ENCODE measurements around the gene SLC39A11.
"Not testable (repeated sequence)": the region's sequence is repeated elsewhere in the genome, so short reads cannot be mapped to it uniquely, and the experiment has no call there.

Gene SLC39A11

DNA sequence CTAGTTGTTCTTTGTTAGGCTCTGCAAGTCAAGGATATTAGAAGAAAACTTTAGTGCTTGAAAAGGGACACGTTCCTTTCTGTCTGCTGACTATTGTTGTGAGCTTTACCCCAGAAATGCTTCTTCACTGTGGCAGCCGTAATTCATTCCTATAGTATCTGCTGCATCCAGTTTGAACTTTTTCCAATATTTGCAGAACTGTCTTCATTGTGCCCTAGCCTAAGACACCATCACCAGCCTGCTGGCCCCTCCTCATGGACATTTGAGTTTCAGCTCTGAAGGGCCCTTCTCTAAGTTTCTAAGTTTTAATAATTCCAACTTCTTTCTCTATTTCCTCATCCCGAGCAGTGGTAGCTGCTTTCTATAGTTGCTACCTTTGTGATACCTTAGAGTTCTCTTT is 91.7 kb downstream of the SLC39A11 start:
- Mint-ChIP-seq H3K27me3 (no peaks in the 10 kb centered on the region), H3K4me3 (no peak overlapping the region), H3K4me1 (ENCODE audit: low read depth) (no peaks in the 10 kb centered on the region)

DNA sequence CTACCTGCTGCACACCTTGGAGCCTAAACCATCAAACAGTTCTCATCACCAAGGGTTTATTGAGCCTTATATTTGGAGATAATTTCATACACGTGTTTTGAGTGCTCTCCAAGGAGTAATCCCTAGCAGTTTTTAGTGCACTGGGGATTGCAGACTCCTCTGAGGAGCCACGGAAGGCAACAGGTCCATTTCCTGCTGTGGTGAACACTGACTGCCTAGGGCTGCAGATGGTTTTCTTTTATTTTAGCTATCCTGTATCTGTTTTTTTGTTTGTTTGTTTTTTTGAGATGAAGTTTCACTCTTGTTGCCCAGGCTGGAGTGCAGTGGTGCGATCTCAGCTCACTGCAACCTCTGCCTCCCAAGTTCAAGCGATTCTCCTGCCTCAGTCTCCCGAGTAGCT is 93.0 kb downstream of the SLC39A11 start:
- H3K36me3 Mint-ChIP-seq, result peaks cover 24% of the 10 kb centered on the region
- H3K27ac Mint-ChIP-seq; H3K4me1 Mint-ChIP-seq (ENCODE audit: low read depth); H3K27me3 Mint-ChIP-seq; H3K9me3 Mint-ChIP-seq (ENCODE audit: low read depth); H3K4me3 Mint-ChIP-seq: not testable (repeated sequence)

More for the DNA sequence above, 91.7 kb downstream of the SLC39A11 start:
- H3K9me3 Mint-ChIP-seq (ENCODE audit: low read depth), result no peaks in the 10 kb centered on the region
- peaks cover 17% of the 10 kb centered on the region for H3K36me3 Mint-ChIP-seq
- H3K27ac Mint-ChIP-seq, result no peak overlapping the region

DNA sequence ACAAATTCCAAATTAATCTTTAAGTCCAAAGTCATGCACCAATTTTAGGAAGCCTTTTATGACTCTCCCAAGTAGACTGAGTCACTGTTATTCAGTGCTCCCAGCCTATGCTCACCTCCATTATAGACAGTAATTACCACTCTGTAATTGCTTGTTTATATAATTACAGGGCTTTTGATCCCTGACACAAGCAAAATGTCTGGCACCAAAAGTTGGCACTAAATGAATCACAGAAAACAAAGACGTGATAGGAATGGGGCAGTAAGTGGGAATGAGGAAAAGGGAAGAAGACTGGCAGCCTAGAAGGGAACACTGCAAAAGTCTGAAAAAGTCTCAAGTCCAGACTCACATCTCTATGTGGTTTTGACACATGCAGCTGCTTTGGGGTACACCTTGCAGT is 94.1 kb downstream of the SLC39A11 start:
- Mint-ChIP-seq H3K36me3 (peaks cover 22% of the 10 kb centered on the region), H3K4me3 (no peak overlapping the region), H3K4me1 (ENCODE audit: low read depth) (peaks cover 6% of the 10 kb centered on the region), H3K27ac (no peak overlapping the region), H3K27me3 (no peaks in the 10 kb centered on the region), H3K9me3 (ENCODE audit: low read depth) (no peaks in the 10 kb centered on the region)

DNA sequence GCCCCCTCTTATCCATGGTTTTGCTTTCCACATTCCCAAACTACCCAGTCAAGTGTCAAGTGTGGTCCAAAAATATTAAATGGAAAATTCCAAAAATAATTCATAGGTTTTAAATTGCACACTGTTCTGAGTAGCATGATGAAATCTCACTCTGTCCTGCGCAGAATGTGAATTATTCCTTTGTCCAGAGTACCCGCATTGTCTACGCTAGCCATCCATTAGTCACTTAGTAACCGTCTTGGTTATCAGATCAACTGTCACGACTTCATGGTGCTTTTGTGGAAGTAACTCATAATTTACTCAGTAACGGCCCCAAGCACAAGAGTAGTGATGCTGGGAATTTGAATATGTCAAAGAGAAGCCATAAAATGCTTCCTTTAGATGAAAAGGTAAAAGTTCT is 94.9 kb downstream of the SLC39A11 start:
- Mint-ChIP-seq H3K36me3 (peaks cover 20% of the 10 kb centered on the region), H3K9me3 (ENCODE audit: low read depth) (no peaks in the 10 kb centered on the region), H3K4me1 (ENCODE audit: low read depth) (peaks cover 14% of the 10 kb centered on the region), H3K4me3 (no peak overlapping the region), H3K27ac (no peak overlapping the region), H3K27me3 (no peaks in the 10 kb centered on the region)

DNA sequence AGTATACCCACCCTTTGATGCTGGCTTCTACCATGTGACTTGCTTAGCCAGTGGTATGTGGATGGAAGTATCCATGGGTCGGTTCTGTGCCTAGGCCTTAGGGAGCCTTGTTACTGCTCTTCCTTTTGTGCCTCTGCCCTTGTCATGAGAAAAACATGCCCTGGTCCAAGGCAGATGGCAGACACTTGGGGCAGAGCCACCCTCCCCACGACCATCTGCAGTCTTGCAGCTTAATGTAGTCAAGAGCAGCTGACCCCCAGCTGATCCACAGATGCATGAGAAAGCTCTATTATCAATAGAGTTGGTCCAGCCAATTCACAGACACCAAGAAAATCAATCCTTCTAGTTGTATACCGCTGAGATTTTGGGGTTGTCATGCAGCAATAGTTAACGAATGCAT is 95.7 kb downstream of the SLC39A11 start:
- Mint-ChIP-seq H3K36me3 (peaks cover 20% of the 10 kb centered on the region), H3K27me3 (no peaks in the 10 kb centered on the region), H3K27ac (no peak overlapping the region), H3K4me1 (ENCODE audit: low read depth) (peaks cover 17% of the 10 kb centered on the region), H3K9me3 (ENCODE audit: low read depth) (no peaks in the 10 kb centered on the region), H3K4me3 (no peak overlapping the region)

DNA sequence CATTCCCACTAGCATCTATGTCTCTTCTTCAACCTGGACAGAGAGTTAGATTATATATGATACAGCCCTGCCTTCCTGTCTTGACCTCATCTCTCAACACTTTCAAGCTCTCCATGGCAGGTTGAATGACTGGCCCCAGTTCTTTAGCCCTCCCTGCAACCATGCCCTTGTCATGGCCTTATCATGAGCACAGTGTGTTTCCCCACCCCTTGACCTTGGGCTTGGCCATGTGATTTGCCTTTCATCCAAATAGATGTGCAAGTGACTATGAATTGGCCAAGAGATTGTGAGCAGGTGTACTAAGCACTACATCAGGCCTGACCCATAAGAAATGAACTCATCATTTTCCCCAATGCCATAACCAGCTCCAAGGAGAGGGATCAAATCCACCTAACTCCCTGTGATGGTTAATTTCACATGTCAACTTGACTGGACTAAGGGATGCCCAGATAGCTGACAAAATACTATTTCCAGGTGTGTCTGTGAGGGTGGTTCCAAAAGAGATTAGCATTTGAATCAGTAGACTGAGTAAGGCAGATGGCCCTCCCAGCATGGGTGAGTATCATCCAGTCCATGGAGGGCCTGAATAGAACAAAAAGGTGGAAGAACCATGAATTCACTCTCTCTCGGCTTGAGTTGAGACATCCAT is 97.4 kb downstream of the SLC39A11 start:
- Mint-ChIP-seq H3K9me3 (ENCODE audit: low read depth) (no peaks in the 10 kb centered on the region), H3K4me3 (no peak overlapping the region), H3K27ac (no peak overlapping the region), H3K27me3 (no peaks in the 10 kb centered on the region), H3K4me1 (ENCODE audit: low read depth) (peaks cover 17% of the 10 kb centered on the region), H3K36me3 (peaks cover 20% of the 10 kb centered on the region)

DNA sequence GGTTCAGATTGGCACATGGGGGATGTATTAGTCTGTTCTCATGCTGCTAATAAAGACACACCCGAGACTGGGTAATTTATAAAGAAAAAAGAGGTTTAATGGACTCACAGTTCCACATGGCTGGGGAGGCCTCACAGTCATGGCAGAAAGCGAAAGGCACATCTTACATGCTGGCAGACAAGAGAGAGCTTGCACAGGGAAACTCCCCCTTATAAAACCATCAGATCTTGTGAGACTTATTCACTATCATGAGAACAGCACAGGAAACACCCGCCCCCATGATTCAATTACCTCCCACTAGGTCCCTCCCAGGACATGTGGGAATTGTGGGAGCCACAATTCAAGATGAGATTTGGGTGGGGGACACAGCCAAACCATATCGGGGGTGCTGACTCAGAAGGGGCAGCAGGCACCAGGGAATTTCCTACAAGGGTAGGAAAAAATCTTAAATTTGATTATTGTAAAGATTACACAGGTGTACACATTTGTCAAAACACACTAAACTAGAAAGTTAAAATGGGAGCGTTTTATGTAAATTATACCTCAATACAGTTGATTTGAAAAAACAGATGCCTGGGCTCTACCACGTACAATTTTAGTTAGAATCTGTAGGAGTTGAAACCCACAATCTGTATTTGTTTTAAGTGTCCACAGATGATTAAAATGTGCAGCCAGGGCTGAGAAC is 99.6 kb downstream of the SLC39A11 start:
- H3K27me3 Mint-ChIP-seq; H3K4me3 Mint-ChIP-seq; H3K9me3 Mint-ChIP-seq (ENCODE audit: low read depth): not testable (repeated sequence)
- H3K36me3 Mint-ChIP-seq, result peaks cover 20% of the 10 kb centered on the region
- H3K27ac Mint-ChIP-seq, result peak overlapping the region; percentile 74
- peaks cover 17% of the 10 kb centered on the region for H3K4me1 Mint-ChIP-seq (ENCODE audit: low read depth)

DNA sequence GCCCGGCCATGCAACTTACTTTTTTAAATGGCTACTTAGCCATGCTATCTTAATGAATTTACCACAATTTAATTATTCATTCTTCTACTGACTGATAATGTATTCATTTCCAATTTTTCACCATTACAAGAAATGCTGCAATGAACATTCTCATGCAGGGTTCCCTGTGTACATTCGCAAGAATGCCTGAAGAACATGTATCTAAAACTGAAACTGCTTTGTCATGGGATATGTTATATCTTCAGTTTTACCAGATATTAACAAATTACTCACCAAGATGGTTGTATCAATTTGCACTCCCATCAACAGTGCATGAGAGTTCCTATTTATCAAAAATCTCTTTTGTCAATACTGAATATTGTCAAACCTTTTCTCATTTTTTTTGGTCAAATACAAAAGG is 100.8 kb downstream of the SLC39A11 start:
- Mint-ChIP-seq H3K4me3 (no peak overlapping the region), H3K4me1 (ENCODE audit: low read depth) (peaks cover 17% of the 10 kb centered on the region), H3K27ac (no peak overlapping the region), H3K27me3 (no peaks in the 10 kb centered on the region), H3K36me3 (peaks cover 12% of the 10 kb centered on the region), H3K9me3 (ENCODE audit: low read depth) (no peaks in the 10 kb centered on the region)

DNA sequence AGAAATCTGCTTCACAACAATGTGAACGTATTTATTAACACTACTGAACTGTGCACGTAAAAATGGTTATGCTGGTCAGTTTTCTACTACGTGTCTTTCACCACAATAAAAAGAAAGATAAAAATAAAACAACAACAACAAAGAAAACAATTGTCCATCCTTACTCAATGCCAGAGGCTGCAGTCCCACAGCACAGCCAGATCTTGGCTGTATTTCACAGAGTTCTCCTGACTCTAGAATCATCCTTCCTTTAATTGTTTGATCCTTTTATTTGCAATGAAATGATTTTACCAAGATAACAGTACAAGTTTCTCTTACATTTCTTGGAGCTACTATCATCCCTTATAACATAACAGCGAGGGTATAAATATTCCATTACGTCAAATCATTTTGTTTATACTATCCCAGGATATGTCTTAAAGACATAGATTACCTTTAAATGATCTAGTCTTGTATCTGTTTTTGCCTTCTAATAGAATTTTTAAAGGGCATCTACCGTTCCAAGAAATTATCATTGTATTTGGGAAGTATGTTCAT is 103.3 kb downstream of the SLC39A11 start:
- no peak overlapping the region for H3K27ac Mint-ChIP-seq
- H3K4me1 Mint-ChIP-seq (ENCODE audit: low read depth), result peaks cover 18% of the 10 kb centered on the region
- H3K27me3 Mint-ChIP-seq, result no peaks in the 10 kb centered on the region
- no peaks in the 10 kb centered on the region for H3K9me3 Mint-ChIP-seq (ENCODE audit: low read depth)
- H3K4me3 Mint-ChIP-seq, result no peak overlapping the region
- no peaks in the 10 kb centered on the region for H3K36me3 Mint-ChIP-seq

DNA sequence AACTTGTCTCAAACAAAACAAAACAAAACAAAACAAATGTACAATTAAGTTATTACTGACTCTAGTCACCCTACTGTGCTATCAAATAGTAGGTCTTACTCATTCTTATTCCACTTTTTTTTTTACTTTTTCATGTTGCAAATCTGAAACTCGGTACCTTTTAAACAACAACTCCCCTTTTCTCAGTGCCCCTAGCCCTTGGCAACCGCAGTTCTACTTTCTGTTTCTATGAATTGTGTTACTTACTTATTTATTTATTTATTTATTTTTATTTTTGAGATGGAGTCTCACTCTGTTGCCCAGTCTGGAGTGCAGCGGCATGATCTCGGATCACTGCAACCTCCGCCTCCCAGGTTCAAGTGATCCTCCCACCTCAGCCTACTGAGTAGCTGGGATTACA is 104.0 kb downstream of the SLC39A11 start:
- Mint-ChIP-seq H3K27me3 (no peaks in the 10 kb centered on the region), H3K4me1 (ENCODE audit: low read depth) (peaks cover 14% of the 10 kb centered on the region), H3K9me3 (ENCODE audit: low read depth) (no peaks in the 10 kb centered on the region), H3K4me3 (no peak overlapping the region), H3K27ac (no peak overlapping the region), H3K36me3 (no peaks in the 10 kb centered on the region)

DNA sequence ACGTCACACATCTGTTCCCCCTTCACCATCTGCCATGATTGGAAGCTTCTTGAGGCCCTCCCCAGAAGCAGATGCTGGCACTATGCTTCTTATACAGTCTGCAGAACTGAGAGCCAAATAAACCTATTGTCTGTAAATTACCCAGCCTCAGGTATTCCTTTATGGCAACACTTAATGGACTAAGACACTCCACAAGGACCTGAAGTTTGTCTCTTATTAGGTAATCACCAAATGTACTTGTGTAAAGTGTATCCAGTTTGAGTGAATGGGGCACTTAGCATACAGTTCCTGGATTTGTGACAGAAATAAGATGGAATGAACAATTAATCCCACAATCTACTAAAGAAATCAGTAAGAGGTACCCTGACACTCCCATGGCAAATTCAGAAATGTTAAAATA is 105.3 kb downstream of the SLC39A11 start:
- H3K27me3 Mint-ChIP-seq, result no peaks in the 10 kb centered on the region
- no peak overlapping the region for H3K4me3 Mint-ChIP-seq
- no peak overlapping the region for H3K27ac Mint-ChIP-seq

DNA sequence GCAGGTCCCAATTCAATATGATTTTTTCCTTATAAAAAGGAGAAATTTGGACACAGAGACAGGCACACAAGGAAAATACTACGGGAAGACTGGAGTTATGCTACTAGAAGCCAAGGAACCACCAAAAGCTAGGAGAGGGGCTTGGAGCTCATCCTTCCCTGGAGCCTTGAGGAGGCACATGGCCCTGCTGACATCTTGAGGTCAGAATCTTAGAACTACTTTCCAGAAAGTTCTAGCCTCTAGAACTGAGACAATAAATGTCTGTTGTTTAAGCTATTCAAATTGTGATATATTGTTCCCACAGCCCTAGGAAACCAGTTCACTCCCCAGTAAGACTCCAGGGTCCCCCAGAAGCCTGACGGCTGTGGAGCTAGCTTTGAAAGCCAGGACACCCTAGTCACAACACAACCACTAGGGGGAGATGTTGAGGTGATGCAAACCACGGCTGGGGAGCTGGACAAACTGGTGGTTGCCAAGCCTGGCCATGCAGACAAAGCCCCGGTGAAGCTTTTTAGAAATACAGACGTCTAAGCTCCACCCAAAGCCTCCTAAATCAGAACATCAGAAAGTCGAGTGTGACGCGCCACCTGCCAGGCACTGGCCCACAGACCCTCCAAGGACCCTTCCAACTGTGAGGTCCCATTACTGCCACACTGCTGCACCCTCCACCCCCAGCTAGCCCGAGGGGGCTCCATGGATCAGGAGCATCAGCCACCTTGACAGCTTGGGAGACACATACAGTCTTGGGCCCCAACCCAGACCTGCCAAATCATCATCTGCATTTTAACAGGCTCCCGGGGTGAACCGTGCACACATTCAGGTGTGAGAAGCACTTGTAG is 106.4 kb downstream of the SLC39A11 start:
- no peak overlapping the region for H3K27ac Mint-ChIP-seq
- H3K4me1 Mint-ChIP-seq (ENCODE audit: low read depth), result peaks cover 2% of the 10 kb centered on the region
- no peak overlapping the region for H3K4me3 Mint-ChIP-seq
- no peaks in the 10 kb centered on the region for H3K27me3 Mint-ChIP-seq
- H3K36me3 Mint-ChIP-seq, result no peaks in the 10 kb centered on the region
- no peaks in the 10 kb centered on the region for H3K9me3 Mint-ChIP-seq (ENCODE audit: low read depth)

More for the DNA sequence above, 105.3 kb downstream of the SLC39A11 start:
- Mint-ChIP-seq H3K4me1 (ENCODE audit: low read depth) (peaks cover 2% of the 10 kb centered on the region), H3K36me3 (no peaks in the 10 kb centered on the region), H3K9me3 (ENCODE audit: low read depth) (no peaks in the 10 kb centered on the region)

DNA sequence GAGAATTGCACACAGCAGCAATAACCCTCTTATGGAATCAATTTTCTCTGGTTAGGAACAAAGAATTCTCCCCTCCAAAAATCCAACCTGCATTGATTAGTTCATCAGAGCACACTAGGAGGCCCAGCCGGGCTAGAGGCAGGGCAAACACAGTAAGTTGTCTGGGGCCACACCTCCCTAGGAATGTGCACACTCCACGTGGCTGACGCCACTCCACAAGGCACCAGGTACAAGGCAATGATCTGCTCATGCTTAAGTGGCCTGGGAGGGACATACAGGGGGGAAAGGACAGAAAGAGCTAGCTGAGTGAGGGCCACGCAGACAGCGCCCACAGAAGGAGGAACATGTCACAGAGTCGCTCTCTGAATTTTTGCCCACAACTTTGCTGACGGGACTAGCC is 107.6 kb downstream of the SLC39A11 start:
- H3K27me3 Mint-ChIP-seq, result no peaks in the 10 kb centered on the region
- peaks cover 2% of the 10 kb centered on the region for H3K4me1 Mint-ChIP-seq (ENCODE audit: low read depth)
- no peak overlapping the region for H3K4me3 Mint-ChIP-seq
- H3K9me3 Mint-ChIP-seq (ENCODE audit: low read depth), result no peaks in the 10 kb centered on the region
- H3K27ac Mint-ChIP-seq, result no peak overlapping the region
- H3K36me3 Mint-ChIP-seq, result no peaks in the 10 kb centered on the region

DNA sequence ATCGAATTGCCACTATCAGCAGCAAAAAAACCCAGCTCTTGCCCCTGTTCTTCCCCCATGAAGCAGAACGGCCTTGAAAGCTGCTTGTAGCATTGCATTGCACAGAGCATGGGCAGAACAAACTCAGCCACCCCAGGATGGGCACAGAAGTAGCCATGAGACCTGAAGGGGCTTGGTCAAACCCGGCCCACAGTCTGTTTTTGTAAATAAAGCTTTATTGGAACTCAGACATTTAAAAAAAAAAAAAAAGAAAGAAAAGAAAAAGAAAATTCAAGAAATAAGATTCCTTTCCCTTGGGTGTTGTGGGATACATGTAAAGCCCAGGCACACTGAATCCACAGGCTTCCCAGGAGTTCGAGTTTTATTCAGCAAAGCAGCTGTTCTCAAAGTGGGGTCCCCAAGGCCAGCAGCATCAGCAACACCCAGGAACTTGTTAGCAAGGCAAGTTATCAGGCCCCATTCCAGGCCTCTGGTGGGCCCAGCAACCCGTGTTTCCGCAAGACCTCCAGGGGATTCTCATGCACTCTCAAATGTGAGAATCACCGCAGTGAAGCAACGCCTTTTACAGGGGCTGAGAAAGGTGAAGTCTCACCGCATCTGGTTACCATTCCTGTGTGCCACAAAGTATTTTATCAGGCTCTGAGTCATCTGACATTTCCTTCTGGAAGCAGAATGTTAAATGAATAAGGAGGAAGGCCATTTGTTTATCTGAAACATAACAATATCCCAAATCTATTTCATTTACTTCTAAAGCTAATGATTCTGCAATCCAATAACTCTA is 108.2 kb downstream of the SLC39A11 start:
- no peaks in the 10 kb centered on the region for H3K36me3 Mint-ChIP-seq
- H3K27me3 Mint-ChIP-seq, result no peaks in the 10 kb centered on the region
- peaks cover 3% of the 10 kb centered on the region for H3K4me1 Mint-ChIP-seq (ENCODE audit: low read depth)
- no peak overlapping the region for H3K27ac Mint-ChIP-seq
- no peak overlapping the region for H3K4me3 Mint-ChIP-seq
- no peaks in the 10 kb centered on the region for H3K9me3 Mint-ChIP-seq (ENCODE audit: low read depth)
